Endothelial cell of umbilical vein (primary cell): Measurements from ENCODE around the gene EEFSEC.

ENCODE experiments used
- CTCF ChIP-seq, 2 donors: IDR thresholded peaks; 1 replicate in 1 of 2; 2 replicates in 1 of 2; pipeline ENCODE4 v1.5.1; 2011; ENCODE audit warnings: low read length in 2 of 2, mild to moderate bottlenecking in 2 of 2, moderate library complexity in 2 of 2, control low read depth in 1 of 2, inconsistent platforms in 1 of 2, low read depth in 1 of 2; ENCODE audit not compliant: insufficient read depth in 1 of 2; ENCODE audit errors: extremely low read depth in 1 of 2
- EZH2 ChIP-seq: IDR thresholded peaks from 2 replicates; pipeline ENCODE4 v1.6.1; 2012; ENCODE audit warnings: borderline replicate concordance, low read depth, mild to moderate bottlenecking, moderate library complexity, low read length, inconsistent platforms; ENCODE audit not compliant: severe bottlenecking
- JUN ChIP-seq: IDR thresholded peaks from 2 replicates; pipeline ENCODE4 v1.6.1; 2011; ENCODE audit warnings: borderline replicate concordance, low read depth; ENCODE audit not compliant: insufficient read length, insufficient read depth
- MYC ChIP-seq: IDR thresholded peaks from one replicate; pipeline ENCODE4 v1.6.1; 2011; ENCODE audit warnings: mild to moderate bottlenecking, low read depth, low read length
- POLR2A ChIP-seq: IDR thresholded peaks from 2 replicates; pipeline ENCODE4 v1.6.1; 2012; ENCODE audit warnings: low read depth, mild to moderate bottlenecking, control low read depth, low read length
- POLR2AphosphoS5 ChIP-seq: IDR thresholded peaks from 2 replicates; pipeline ENCODE4 v1.6.1; 2012; ENCODE audit warnings: low read depth, mild to moderate bottlenecking, control low read depth, low read length, moderate library complexity; ENCODE audit not compliant: insufficient read depth
- TF ChIP-seq, protein P1 (sequence below): IDR thresholded peaks from 2 replicates; pipeline ENCODE4 v1.6.1; 2011; ENCODE audit not compliant: insufficient read depth, insufficient read length

DNA sequence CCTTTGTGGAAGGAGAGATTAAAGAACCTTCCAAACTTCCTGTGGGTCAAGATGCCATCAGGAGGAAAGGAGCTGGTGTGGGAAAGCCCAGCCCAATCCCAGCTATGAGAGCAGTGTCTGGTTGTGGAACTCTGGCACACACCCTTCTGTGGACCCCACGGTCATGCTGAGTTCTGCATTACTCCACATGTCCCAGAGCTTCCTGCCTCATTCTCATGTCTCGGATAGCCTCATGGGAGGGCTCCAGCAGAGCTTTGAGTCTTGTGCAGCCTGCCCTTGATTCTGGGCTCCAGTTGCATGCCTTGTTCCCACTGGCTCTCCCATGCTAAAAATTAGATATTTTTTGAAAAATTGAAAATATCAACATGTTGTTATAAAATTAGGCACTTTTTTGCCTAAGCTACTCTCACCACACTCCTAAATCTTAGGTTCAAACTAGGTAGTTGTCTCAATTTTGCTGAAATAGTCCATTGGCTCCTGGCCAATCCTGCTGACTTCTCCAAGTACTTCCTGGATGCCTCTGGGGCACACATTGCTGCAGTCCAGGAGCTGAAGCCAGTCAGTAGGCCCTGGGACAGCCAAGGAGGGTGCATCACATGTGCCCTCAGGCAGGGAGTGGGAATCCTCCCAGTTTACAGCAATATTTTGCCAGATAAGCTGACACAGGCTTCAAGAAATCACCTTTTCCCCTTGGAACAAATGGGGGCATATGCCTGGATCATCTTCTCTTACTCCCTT lies 144.3 kb downstream of the EEFSEC start:
- TF ChIP-seq CTCF (IDR thresholded peaks at IDR 0.05; ENCODE audit: extremely low read depth in 1 of 2, insufficient read depth in 1 of 2, low read depth in 1 of 2, low read length in 2 of 2) (no peak), POLR2AphosphoS5 (no peak), EZH2 (no peak), POLR2A (no peak), JUN (no peak), MYC (no peak)
- TF ChIP-seq, protein P1, sequence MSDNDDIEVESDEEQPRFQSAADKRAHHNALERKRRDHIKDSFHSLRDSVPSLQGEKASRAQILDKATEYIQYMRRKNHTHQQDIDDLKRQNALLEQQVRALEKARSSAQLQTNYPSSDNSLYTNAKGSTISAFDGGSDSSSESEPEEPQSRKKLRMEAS, result no peak
